K562 (cell line): Measurements from ENCODE around the gene SNTG2. TPM values are rescaled to one million over a fixed set of nuclear protein-coding genes. Genes with fewer than 3 reads are reported as not detected.
A peak's percentile ranks its signal among the peaks of the same experiment; 100 is the strongest.

Experiments used
- ATAC-seq: fragments of 200-7000 bp; cut with Tn5 transposase; 3 replicates; pipeline ENCODE4 v1.9.1; 2020; ENCODE audit warnings: moderate library complexity
- BruUV-seq: library from RNA; stranded (reverse); fragments of 400-500 nt; replicated peaks from 2 replicates; lab custom pipeline; 2021; lab: Mats Ljungman, UMichigan
- CTCF ChIA-PET: fragments of 300-600 bp; formaldehyde crosslinking; extraction: SDS; loops from one replicate; lab custom pipeline; 2021; ENCODE audit warnings: low intra/inter-chr PET ratio; lab: Yijun Ruan, JAX
- POLR2A ChIA-PET: fragments of 300-600, 350-650 bp; sonication (Branson Sonifier 250); formaldehyde crosslinking; extraction: SDS; loops from one replicate; lab custom pipeline; 2021; ENCODE audit warnings: antibody characterized with exemption, inconsistent platforms; lab: Yijun Ruan, JAX
- DNase-seq, 4 experiments: peaks; one replicate each; pipeline versions ENCODE4 v3.0.0 to v3.0.0-alpha.2; 2011 to 2018; ENCODE audit warnings: low spot score in 3 of 4, mixed read lengths in 3 of 4; ENCODE audit errors: extremely low read depth in 1 of 4
- FAIRE-seq: peaks from 2 replicates; lab custom pipeline; 2011; peaks lifted over from hg19 to GRCh38; lab: Jason Lieb, UNC
- H2AFZ ChIP-seq: 2 replicates; pipeline ENCODE4 v1.6.0; 2011; ENCODE audit warnings: low read depth, low read length, control low read depth, inconsistent platforms
- H3K27ac ChIP-seq: fragments of 200-600 bp; 3 replicates; pipeline ENCODE4 v1.8.0; 2011; ENCODE audit warnings: low read depth, mild to moderate bottlenecking, control low read depth, inconsistent platforms, low read length, moderate library complexity, mixed read lengths; ENCODE audit errors: extremely low read depth
- H3K27me3 ChIP-seq, 2 experiments: fragments of 300-600 bp in 1 of 2; 2 replicates in 1 of 2; 3 replicates in 1 of 2; pipeline versions ENCODE4 v1.6.0 to v1.8.0; 2011; ENCODE audit warnings: inconsistent platforms in 2 of 2, low read length in 2 of 2, mild to moderate bottlenecking in 1 of 2, mixed read lengths in 1 of 2, moderate library complexity in 1 of 2; ENCODE audit not compliant: control insufficient read depth in 2 of 2, insufficient read depth in 2 of 2
- H3K36me3 ChIP-seq: fragments of 300-600 bp; 3 replicates; pipeline ENCODE4 v1.8.0; 2011; ENCODE audit warnings: mild to moderate bottlenecking, low read length, inconsistent platforms; ENCODE audit not compliant: control insufficient read depth, insufficient read depth
- H3K4me1 ChIP-seq, 2 experiments: fragments of 200-600 bp in 1 of 2; replicated peaks in 1 of 2; 2 replicates in 1 of 2; 3 replicates in 1 of 2; pipeline versions ENCODE4 v1.5.1 to v1.8.0; 2011; ENCODE audit warnings: inconsistent platforms in 2 of 2, low read length in 2 of 2, mild to moderate bottlenecking in 1 of 2, mixed read lengths in 1 of 2, moderate library complexity in 1 of 2; ENCODE audit not compliant: control insufficient read depth in 2 of 2, insufficient read depth in 2 of 2
- H3K4me2 ChIP-seq: 2 replicates; pipeline ENCODE4 v1.6.1; 2011; ENCODE audit warnings: low read length, control low read depth, inconsistent platforms, mixed read lengths; ENCODE audit not compliant: insufficient read depth
- H3K4me3 ChIP-seq: fragments of 200-600 bp; sonication (generic), shearing (Covaris generic); 2 replicates; pipeline ENCODE4 v1.5.1; 2016; ENCODE audit warnings: control low read depth, inconsistent platforms
- H3K79me2 ChIP-seq: fragments of 200-600 bp; 3 replicates; pipeline ENCODE4 v1.8.0; 2011; ENCODE audit warnings: low read length, inconsistent platforms; ENCODE audit not compliant: control insufficient read depth, insufficient read depth
- H3K9ac ChIP-seq, 2 experiments: 2 replicates each; pipeline versions ENCODE4 v1.6.0 to v1.6.1; 2011; ENCODE audit warnings: low read depth in 2 of 2, low read length in 2 of 2, control low read depth in 1 of 2, inconsistent platforms in 1 of 2, mild to moderate bottlenecking in 1 of 2, mixed read lengths in 1 of 2; ENCODE audit not compliant: insufficient read depth in 1 of 2
- H3K9me1 ChIP-seq: one replicate; pipeline ENCODE4 v1.6.0; 2011; ENCODE audit warnings: inconsistent platforms, mild to moderate bottlenecking, low read length, moderate library complexity; ENCODE audit not compliant: control insufficient read depth, insufficient read depth
- H3K9me3 ChIP-seq: replicated peaks from 2 replicates; pipeline ENCODE4 v1.5.1; 2011; ENCODE audit warnings: low read depth, low read length, inconsistent platforms; ENCODE audit not compliant: control insufficient read depth, insufficient read depth
- H4K20me1 ChIP-seq: replicated peaks from 2 replicates; pipeline ENCODE4 v1.6.1; 2011; ENCODE audit warnings: low read length, inconsistent platforms, mixed read lengths; ENCODE audit not compliant: control insufficient read depth, insufficient read depth
- C11orf30 ChIP-seq: fragments of 450-650 bp; IDR thresholded peaks from 2 replicates; pipeline ENCODE4 v1.6.1; 2016; ENCODE audit warnings: low read depth, mild to moderate bottlenecking
- NUFIP1 ChIP-seq: fragments of 450-650 bp; IDR thresholded peaks from 2 replicates; pipeline ENCODE4 v1.6.1; 2018; ENCODE audit not compliant: partially characterized antibody
- PYGO2 ChIP-seq: fragments of 450-650 bp; IDR thresholded peaks from 2 replicates; pipeline ENCODE4 v1.6.1; 2016; ENCODE audit warnings: mild to moderate bottlenecking, missing genetic modification characterization, moderate library complexity, missing compliant biosample characterization
- ZNF316 ChIP-seq: fragments of 450-650 bp; IDR thresholded peaks from 2 replicates; pipeline ENCODE4 v1.6.1; 2016
- ZNF696 ChIP-seq: fragments of 250-450 bp; sonication (Bioruptor Pico); conservative IDR thresholded peaks from 2 replicates; pipeline ENCODE4 v1.4.0; 2020; ENCODE audit warnings: mild to moderate bottlenecking, moderate library complexity
- WGBS: fragments of 100-300 bp; shearing (Covaris generic); methylation state at CpG from one replicate; pipeline ENCODE4 v1.1.6; 2016; ENCODE audit warnings: low coverage, mixed read lengths; ENCODE audit not compliant: insufficient coverage; ENCODE audit errors: missing lambda C conversion rate; 5-methylcytosine and 5-hydroxymethylcytosine counted together
- in situ Hi-C: fragments of 300-500 bp; cut with MboI; formaldehyde crosslinking; loops from 4 replicates; pipeline ENCODE4 v1.15.0; 2018; ENCODE audit warnings: inconsistent platforms, mixed read lengths
- intact Hi-C: fragments of 100-400 bp; cut with micrococcal nuclease; formaldehyde crosslinking; loops from 2 replicates; pipeline ENCODE4 v1.14.2; 2022
- polyA plus RNA-seq, 8 experiments: library from polyadenylated mRNA; depleted of rRNA in 4 of 8; stranded (reverse) in 5 of 8; unstranded in 3 of 8; fragments of >200 nt; fragmentation: Nextera tagmentation in 2 of 8; fragmentation: Illumina TruSeq in 1 of 8; extraction: Ambion mirVana in 2 of 8; extraction: Trizol in 1 of 8; gene quantifications; 2 replicates each; pipeline versions ENCODE4 v1.2.1 to v1.2.3, GENCODE V29; 2011 to 2014; ENCODE audit warnings: inconsistent platforms in 1 of 8, missing spikeins in 1 of 8
- total RNA-seq, 7 experiments: library from RNA; depleted of rRNA in 6 of 7; stranded (reverse); fragments of >200 nt in 6 of 7; fragmentation: Illumina TruSeq in 2 of 7; extraction: Trizol in 2 of 7; gene quantifications; 2 replicates each; pipeline versions ENCODE4 v1.2.1 to v1.2.3, GENCODE V29; 2011 to 2021; ENCODE audit warnings: low replicate concordance in 1 of 7
- TF ChIP-seq, protein P1 (sequence below), 2 experiments: fragments of 450-650 bp; IDR thresholded peaks; 2 replicates each; pipeline ENCODE4 v1.6.1; 2018; ENCODE audit warnings: mild to moderate bottlenecking in 2 of 2, low read depth in 1 of 2; ENCODE audit not compliant: partially characterized antibody in 2 of 2

SNTG2 gene
- total and polyA plus RNA-seq, 9 of the 15 experiments (the other 6 are each of a cell fraction or from before 2014, with no cell fraction given) = not detected

DNA sequence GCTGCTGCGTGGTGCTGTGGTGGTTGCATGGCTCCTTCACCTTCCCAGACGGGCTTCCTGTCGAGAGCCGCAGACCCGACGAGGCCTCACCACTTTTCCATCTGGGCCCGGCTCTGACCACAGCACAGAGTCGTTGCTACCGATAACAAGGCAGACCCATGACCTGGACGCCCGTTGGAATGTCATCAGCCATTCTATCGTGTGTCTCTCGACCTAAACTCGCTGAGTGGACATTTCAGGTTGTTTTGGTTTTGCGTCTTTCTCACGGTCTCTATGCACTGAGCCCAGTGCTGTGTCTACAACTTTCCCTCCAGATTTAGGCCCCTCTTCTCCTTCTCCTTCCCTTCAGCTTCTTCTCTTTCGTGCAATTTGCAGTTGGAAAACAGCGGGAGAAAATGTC lies 257.9 kb downstream of the SNTG2 start:
- no peak for FAIRE-seq
- H3K4me2 ChIP-seq = no peak overlapping the region
- H4K20me1 ChIP-seq = no peaks in the 10 kb centered on the region
- ChIA-PET CTCF (no interaction called here), POLR2A (no interaction called here)
- no peak overlapping the region for H2AFZ ChIP-seq
- H3K4me1 ChIP-seq = no peaks in the 10 kb centered on the region
- no peak overlapping the region for H3K27ac ChIP-seq
- no peak for DNase-seq
- H3K27me3 ChIP-seq = peaks cover 0 to 8% of the 10 kb centered on the region in 2 experiments; a peak in 2 of 5 replicates
- H3K79me2 ChIP-seq = no peaks in the 10 kb centered on the region
- H3K4me3 ChIP-seq = no peak overlapping the region
- WGBS = 0% methylated on average over 14 of the region's 18 CpGs
- TF ChIP-seq, protein P1, sequence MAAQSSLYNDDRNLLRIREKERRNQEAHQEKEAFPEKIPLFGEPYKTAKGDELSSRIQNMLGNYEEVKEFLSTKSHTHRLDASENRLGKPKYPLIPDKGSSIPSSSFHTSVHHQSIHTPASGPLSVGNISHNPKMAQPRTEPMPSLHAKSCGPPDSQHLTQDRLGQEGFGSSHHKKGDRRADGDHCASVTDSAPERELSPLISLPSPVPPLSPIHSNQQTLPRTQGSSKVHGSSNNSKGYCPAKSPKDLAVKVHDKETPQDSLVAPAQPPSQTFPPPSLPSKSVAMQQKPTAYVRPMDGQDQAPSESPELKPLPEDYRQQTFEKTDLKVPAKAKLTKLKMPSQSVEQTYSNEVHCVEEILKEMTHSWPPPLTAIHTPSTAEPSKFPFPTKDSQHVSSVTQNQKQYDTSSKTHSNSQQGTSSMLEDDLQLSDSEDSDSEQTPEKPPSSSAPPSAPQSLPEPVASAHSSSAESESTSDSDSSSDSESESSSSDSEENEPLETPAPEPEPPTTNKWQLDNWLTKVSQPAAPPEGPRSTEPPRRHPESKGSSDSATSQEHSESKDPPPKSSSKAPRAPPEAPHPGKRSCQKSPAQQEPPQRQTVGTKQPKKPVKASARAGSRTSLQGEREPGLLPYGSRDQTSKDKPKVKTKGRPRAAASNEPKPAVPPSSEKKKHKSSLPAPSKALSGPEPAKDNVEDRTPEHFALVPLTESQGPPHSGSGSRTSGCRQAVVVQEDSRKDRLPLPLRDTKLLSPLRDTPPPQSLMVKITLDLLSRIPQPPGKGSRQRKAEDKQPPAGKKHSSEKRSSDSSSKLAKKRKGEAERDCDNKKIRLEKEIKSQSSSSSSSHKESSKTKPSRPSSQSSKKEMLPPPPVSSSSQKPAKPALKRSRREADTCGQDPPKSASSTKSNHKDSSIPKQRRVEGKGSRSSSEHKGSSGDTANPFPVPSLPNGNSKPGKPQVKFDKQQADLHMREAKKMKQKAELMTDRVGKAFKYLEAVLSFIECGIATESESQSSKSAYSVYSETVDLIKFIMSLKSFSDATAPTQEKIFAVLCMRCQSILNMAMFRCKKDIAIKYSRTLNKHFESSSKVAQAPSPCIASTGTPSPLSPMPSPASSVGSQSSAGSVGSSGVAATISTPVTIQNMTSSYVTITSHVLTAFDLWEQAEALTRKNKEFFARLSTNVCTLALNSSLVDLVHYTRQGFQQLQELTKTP (IDR thresholded peaks at IDR 0.05; ENCODE audit: low read depth in 1 of 2, partially characterized antibody in 2 of 2) = no peak
- peak; percentile 22; the same call in 1 of the 2 replicates for TF ChIP-seq C11orf30
- no peak for TF ChIP-seq PYGO2 (tag)
- no peak for TF ChIP-seq ZNF696 (CRISPR knock-in tag)
- no peak for TF ChIP-seq NUFIP1
- peak; percentile 31; the same call in 1 of the 2 replicates for TF ChIP-seq ZNF316
- ATAC-seq = no peak
- no peak overlapping the region for H3K9ac ChIP-seq
- no peaks in the 10 kb centered on the region for H3K36me3 ChIP-seq
- H3K9me3 ChIP-seq = no peaks in the 10 kb centered on the region
- in situ Hi-C loops = no loop called here
- intact Hi-C loops = no loop called here
- no peaks in the 10 kb centered on the region for H3K9me1 ChIP-seq
- BruUV-seq = no TSS peak
